Parathyroid adenoma (tissue), 2 donors: ENCODE measurements around the gene SLC4A2.
"Not testable (repeated sequence)": the region's sequence is repeated elsewhere in the genome, so short reads cannot be mapped to it uniquely, and the experiment has no call there.

Experiments
- H2AFZ ChIP-seq: fragments of 300-600 bp; sonication (generic); one replicate; pipeline ENCODE4 v1.7.0; 2017; ENCODE audit warnings: antibody characterized with exemption, mild to moderate bottlenecking
- H3K27ac ChIP-seq: fragments of 300-600 bp; sonication (generic); one replicate; pipeline ENCODE4 v1.7.0; 2017
- H3K27me3 ChIP-seq: fragments of 300-600 bp; sonication (generic); one replicate; pipeline ENCODE4 v1.7.0; 2017; ENCODE audit warnings: low read length; ENCODE audit not compliant: control insufficient read depth, insufficient read depth
- H3K36me3 ChIP-seq: fragments of 300-600 bp; sonication (generic); one replicate; pipeline ENCODE4 v1.7.0; 2017; ENCODE audit warnings: low read length; ENCODE audit not compliant: control insufficient read depth, insufficient read depth
- H3K4me1 ChIP-seq: fragments of 300-600 bp; sonication (generic); one replicate; pipeline ENCODE4 v1.7.0; 2017; ENCODE audit warnings: control low read depth
- H3K4me2 ChIP-seq: fragments of 300-600 bp; sonication (generic); one replicate; pipeline ENCODE4 v1.7.0; 2017; ENCODE audit warnings: low read length
- H3K4me3 ChIP-seq: fragments of 300-600 bp; sonication (generic); one replicate; pipeline ENCODE4 v1.7.0; 2017; ENCODE audit warnings: low read depth, low read length
- H3K79me2 ChIP-seq: fragments of 300-600 bp; sonication (generic); one replicate; pipeline ENCODE4 v1.7.0; 2017; ENCODE audit warnings: control low read depth
- H3K9ac ChIP-seq: fragments of 300-600 bp; sonication (generic); one replicate; pipeline ENCODE4 v1.7.0; 2017; ENCODE audit warnings: mild to moderate bottlenecking
- H3K9me3 ChIP-seq: fragments of 300-600 bp; sonication (generic); one replicate; pipeline ENCODE4 v1.7.0; 2017; ENCODE audit warnings: low read length; ENCODE audit not compliant: control insufficient read depth
- TF ChIP-seq, protein P1 (sequence below): fragments of 300-600 bp; sonication (generic); IDR thresholded peaks from one replicate; pipeline ENCODE4 v1.7.0; 2017; ENCODE audit warnings: antibody characterized with exemption, mild to moderate bottlenecking
- donor health status: primary hyperparathyroidism.

The SLC4A2 gene

DNA sequence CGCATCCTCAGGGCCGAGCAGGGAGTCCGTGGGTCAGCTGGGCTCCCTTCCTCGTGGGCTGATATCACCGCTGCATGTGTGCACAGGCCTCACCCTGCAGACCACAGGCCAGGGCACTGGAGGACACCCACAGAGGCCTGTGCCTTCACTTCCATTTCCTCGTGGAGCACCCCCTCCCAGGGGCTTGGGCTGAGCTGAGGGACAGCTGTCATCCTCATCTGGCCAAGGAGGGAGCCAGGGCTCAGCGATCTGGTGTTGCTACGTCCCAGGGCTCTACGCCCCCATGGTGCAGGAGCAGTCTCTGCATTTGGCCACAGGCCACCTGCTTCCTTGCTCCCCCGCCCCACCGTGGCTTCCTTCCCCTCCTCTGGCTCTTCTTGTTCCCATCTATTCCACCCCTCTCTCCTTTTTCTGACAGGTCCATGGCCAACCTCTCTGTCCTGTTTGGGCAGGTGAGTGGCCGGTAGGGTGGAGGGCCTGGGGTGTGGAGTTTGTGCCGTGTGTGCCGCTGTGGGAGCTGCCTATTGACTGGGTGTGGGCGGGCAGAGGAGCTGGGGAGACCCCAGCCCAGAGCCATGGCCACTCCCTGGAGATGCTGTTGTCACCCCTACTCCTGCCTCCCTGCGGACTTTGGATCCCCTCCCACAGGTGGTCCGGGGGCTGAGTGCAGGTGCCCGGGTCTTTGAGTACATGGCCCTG lies 19.4 kb upstream of the SLC4A2 start:
- no peak overlapping the region for H3K4me2 ChIP-seq
- H3K4me1 ChIP-seq: no peaks in the 10 kb centered on the region
- H3K9me3 ChIP-seq: no peaks in the 10 kb centered on the region
- no peak overlapping the region for H3K27ac ChIP-seq
- no peaks in the 10 kb centered on the region for H3K36me3 ChIP-seq
- no peak overlapping the region for H3K9ac ChIP-seq
- H2AFZ ChIP-seq: no peak overlapping the region
- H3K79me2 ChIP-seq: peaks cover 2% of the 10 kb centered on the region
- TF ChIP-seq, protein P1, sequence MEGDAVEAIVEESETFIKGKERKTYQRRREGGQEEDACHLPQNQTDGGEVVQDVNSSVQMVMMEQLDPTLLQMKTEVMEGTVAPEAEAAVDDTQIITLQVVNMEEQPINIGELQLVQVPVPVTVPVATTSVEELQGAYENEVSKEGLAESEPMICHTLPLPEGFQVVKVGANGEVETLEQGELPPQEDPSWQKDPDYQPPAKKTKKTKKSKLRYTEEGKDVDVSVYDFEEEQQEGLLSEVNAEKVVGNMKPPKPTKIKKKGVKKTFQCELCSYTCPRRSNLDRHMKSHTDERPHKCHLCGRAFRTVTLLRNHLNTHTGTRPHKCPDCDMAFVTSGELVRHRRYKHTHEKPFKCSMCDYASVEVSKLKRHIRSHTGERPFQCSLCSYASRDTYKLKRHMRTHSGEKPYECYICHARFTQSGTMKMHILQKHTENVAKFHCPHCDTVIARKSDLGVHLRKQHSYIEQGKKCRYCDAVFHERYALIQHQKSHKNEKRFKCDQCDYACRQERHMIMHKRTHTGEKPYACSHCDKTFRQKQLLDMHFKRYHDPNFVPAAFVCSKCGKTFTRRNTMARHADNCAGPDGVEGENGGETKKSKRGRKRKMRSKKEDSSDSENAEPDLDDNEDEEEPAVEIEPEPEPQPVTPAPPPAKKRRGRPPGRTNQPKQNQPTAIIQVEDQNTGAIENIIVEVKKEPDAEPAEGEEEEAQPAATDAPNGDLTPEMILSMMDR: no peak
- H3K4me3 ChIP-seq: no peak overlapping the region
- H3K27me3 ChIP-seq: no peaks in the 10 kb centered on the region

DNA sequence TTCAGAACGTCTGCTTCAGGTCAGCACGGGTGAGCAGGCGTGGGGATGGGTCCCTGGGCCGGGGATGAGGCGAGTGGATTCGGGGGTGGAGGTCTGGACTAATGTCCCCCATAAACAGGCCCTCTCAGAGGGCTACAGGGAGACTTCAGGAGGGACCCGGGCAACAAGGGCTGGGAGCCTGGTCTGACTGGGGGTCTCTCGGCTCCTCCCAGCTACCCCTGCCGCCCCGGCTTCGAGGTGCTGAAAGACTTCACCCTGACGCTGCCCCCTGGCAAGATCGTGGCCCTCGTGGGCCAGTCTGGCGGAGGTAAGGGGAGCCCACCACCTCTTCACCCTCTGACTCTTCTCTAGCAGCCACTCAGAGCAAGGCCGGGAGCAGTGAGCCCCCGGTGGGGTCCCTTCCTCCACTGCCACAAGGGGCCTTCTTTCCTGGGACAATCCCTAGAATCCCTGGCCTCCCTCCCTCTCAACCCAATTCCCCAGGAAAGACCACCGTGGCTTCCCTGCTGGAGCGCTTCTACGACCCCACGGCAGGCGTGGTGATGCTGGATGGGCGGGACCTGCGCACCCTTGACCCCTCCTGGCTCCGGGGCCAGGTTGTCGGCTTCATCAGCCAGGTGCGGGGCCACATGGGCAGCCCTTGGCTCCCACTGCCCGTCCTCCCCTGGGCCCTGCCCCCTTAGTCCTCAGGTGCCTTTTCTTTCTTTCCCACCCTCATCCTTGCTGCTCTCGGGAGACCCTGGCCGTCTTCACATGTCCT lies 18.6 kb upstream of the SLC4A2 start:
- H3K36me3 ChIP-seq: no peaks in the 10 kb centered on the region
- TF ChIP-seq, protein P1: no peak

DNA sequence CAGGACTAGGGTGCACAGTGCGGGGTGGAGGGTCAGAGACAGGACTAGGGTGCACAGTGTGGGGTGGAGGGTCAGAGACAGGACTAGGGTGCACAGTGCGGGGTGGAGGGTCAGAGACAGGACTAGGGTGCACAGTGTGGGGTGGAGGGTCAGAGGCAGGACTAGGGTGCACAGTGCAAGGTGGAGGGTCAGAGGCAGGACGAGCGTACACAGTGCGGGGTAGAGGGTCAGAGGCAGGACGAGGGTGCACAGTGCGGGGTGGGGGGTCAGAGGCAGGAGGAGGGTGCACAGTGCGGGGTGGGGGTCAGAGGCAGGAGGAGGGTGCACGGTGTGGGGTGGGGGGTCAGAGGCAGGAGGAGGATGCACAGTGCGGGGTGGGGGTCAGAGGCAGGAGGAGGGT lies 15.9 kb upstream of the SLC4A2 start:
- not testable (repeated sequence) for H3K36me3 ChIP-seq, H3K27me3 ChIP-seq, H3K79me2 ChIP-seq, H3K9me3 ChIP-seq, H3K27ac ChIP-seq, H3K4me2 ChIP-seq, H3K4me3 ChIP-seq, H2AFZ ChIP-seq, H3K9ac ChIP-seq
- peaks cover 17% of the 10 kb centered on the region for H3K4me1 ChIP-seq

More for the DNA sequence above, 18.6 kb upstream of the SLC4A2 start:
- Histone ChIP-seq H3K79me2 (no peaks in the 10 kb centered on the region), H3K27me3 (no peaks in the 10 kb centered on the region), H3K4me3 (no peak overlapping the region), H3K9ac (no peak overlapping the region), H2AFZ (no peak overlapping the region), H3K9me3 (no peaks in the 10 kb centered on the region), H3K4me2 (no peak overlapping the region), H3K4me1 (no peaks in the 10 kb centered on the region), H3K27ac (no peak overlapping the region)

DNA sequence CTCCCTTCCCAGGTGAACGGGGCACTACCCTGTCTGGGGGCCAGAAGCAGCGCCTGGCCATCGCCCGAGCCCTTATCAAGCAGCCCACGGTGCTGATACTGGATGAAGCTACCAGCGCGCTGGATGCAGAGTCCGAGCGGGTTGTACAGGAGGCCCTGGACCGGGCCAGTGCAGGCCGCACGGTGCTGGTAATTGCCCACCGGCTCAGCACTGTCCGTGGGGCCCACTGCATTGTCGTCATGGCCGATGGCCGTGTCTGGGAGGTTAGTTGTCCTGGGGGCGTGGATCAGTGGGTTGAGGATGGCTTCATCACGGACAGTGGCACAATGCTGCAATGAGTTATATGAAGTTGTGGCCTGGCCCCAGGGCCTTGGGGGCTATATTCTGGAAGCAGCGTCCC lies 15.4 kb upstream of the SLC4A2 start:
- H3K36me3 ChIP-seq: no peaks in the 10 kb centered on the region
- H2AFZ ChIP-seq: no peak overlapping the region
- no peak overlapping the region for H3K27ac ChIP-seq
- H3K79me2 ChIP-seq: no peaks in the 10 kb centered on the region
- no peak overlapping the region for H3K4me2 ChIP-seq
- H3K9me3 ChIP-seq: no peaks in the 10 kb centered on the region
- no peak overlapping the region for H3K4me3 ChIP-seq
- H3K27me3 ChIP-seq: no peaks in the 10 kb centered on the region
- H3K9ac ChIP-seq: no peak overlapping the region
- TF ChIP-seq, protein P1: no peak
- peaks cover 21% of the 10 kb centered on the region for H3K4me1 ChIP-seq

DNA sequence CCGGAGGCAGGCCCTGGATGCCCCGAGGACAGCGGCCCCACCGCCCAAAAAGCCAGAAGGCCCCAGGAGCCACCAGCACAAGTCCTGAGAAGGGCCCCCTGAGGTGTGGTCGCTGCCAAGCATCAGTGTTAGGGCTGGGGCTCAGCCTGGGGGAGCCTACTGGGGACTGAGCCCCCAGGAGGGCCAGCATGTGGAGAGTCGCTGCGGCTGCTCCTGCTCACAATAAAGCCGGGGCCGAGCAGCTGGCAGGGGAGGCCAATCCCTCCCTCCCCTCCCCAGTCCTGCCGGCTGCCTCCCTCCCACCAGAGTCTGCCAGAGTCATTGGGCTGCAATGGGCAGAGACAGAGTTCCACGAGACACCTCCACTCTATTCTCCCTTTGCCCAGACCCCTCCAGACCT lies 14.1 kb upstream of the SLC4A2 start:
- Histone ChIP-seq H3K27ac (no peak overlapping the region), H3K9me3 (no peaks in the 10 kb centered on the region), H3K79me2 (no peaks in the 10 kb centered on the region), H3K9ac (no peak overlapping the region), H3K4me2 (no peak overlapping the region), H3K36me3 (no peaks in the 10 kb centered on the region), H3K27me3 (no peaks in the 10 kb centered on the region), H3K4me1 (peaks cover 21% of the 10 kb centered on the region), H3K4me3 (no peak overlapping the region), H2AFZ (no peak overlapping the region)
- TF ChIP-seq, protein P1: no peak
